Measurements from ENCODE around the gene LIPC. TPM values are rescaled to one million over a fixed set of nuclear protein-coding genes. Genes with fewer than 3 reads are reported as not detected.

LIPC gene
- total RNA-seq, 1 experiment from 2014 or later: not detected

GRCh38 chr15:58559904-58560588 is 128.3 kb downstream of the LIPC start:
- DNase-seq: no peak
- no peak overlapping the region for H3K4me3 ChIP-seq (ENCODE audit: insufficient read depth, low read depth, low read length)
- H3K27me3 ChIP-seq (ENCODE audit: control insufficient read depth, insufficient read depth, low read length): no peaks in the 10 kb centered on the region
- H3K36me3 ChIP-seq (replicated peaks; ENCODE audit: control insufficient read depth, insufficient read depth, low read length): no peaks in the 10 kb centered on the region

GRCh38 chr15:58561321-58561720 is 129.5 kb downstream of the LIPC start:
- no peaks in the 10 kb centered on the region for H3K36me3 ChIP-seq (replicated peaks; ENCODE audit: control insufficient read depth, insufficient read depth, low read length)
- no peaks in the 10 kb centered on the region for H3K27me3 ChIP-seq (ENCODE audit: control insufficient read depth, insufficient read depth, low read length)
- DNase-seq: no peak

GRCh38 chr15:58562135-58562534 is 130.3 kb downstream of the LIPC start:
- H3K27me3 ChIP-seq (ENCODE audit: control insufficient read depth, insufficient read depth, low read length): no peaks in the 10 kb centered on the region
- no peak for DNase-seq
- H3K4me3 ChIP-seq (ENCODE audit: insufficient read depth, low read depth, low read length): no peak overlapping the region
- no peaks in the 10 kb centered on the region for H3K36me3 ChIP-seq (replicated peaks; ENCODE audit: control insufficient read depth, insufficient read depth, low read length)

More at GRCh38 chr15:58561321-58561720, 129.5 kb downstream of the LIPC start:
- H3K4me3 ChIP-seq (ENCODE audit: insufficient read depth, low read depth, low read length): no peak overlapping the region

GRCh38 chr15:58564981-58565380 is 133.2 kb downstream of the LIPC start:
- H3K36me3 ChIP-seq (replicated peaks; ENCODE audit: control insufficient read depth, insufficient read depth, low read length): no peaks in the 10 kb centered on the region
- DNase-seq: no peak
- no peaks in the 10 kb centered on the region for H3K27me3 ChIP-seq (ENCODE audit: control insufficient read depth, insufficient read depth, low read length)
- H3K4me3 ChIP-seq (ENCODE audit: insufficient read depth, low read depth, low read length): no peak overlapping the region

GRCh38 chr15:58565619-58566018 is 133.8 kb downstream of the LIPC start:
- no peaks in the 10 kb centered on the region for H3K27me3 ChIP-seq (ENCODE audit: control insufficient read depth, insufficient read depth, low read length)
- H3K4me3 ChIP-seq (ENCODE audit: insufficient read depth, low read depth, low read length): no peak overlapping the region
- H3K36me3 ChIP-seq (replicated peaks; ENCODE audit: control insufficient read depth, insufficient read depth, low read length): no peaks in the 10 kb centered on the region
- DNase-seq: no peak

- no peak for DNase-seq
- no peak overlapping the region for H3K4me3 ChIP-seq (ENCODE audit: insufficient read depth, low read depth, low read length)
- no peaks in the 10 kb centered on the region for H3K36me3 ChIP-seq (replicated peaks; ENCODE audit: control insufficient read depth, insufficient read depth, low read length)
- H3K27me3 ChIP-seq (ENCODE audit: control insufficient read depth, insufficient read depth, low read length): no peaks in the 10 kb centered on the region
These were observed 134.2 kb downstream of the LIPC start for GRCh38 chr15:58566029-58566428.

GRCh38 chr15:58568157-58568571 is 136.4 kb downstream of the LIPC start:
- no peaks in the 10 kb centered on the region for H3K36me3 ChIP-seq (replicated peaks; ENCODE audit: control insufficient read depth, insufficient read depth, low read length)
- H3K27me3 ChIP-seq (ENCODE audit: control insufficient read depth, insufficient read depth, low read length): no peaks in the 10 kb centered on the region
- DNase-seq: no peak
- H3K4me3 ChIP-seq (ENCODE audit: insufficient read depth, low read depth, low read length): no peak overlapping the region

GRCh38 chr15:58569455-58569854 is 137.7 kb downstream of the LIPC start:
- Histone ChIP-seq H3K27me3 (ENCODE audit: control insufficient read depth, insufficient read depth, low read length) (no peaks in the 10 kb centered on the region), H3K36me3 (replicated peaks; ENCODE audit: control insufficient read depth, insufficient read depth, low read length) (no peaks in the 10 kb centered on the region), H3K4me3 (ENCODE audit: insufficient read depth, low read depth, low read length) (no peak overlapping the region)
- no peak for DNase-seq

- no peak overlapping the region for H3K4me3 ChIP-seq (ENCODE audit: insufficient read depth, low read depth, low read length)
- H3K27me3 ChIP-seq (ENCODE audit: control insufficient read depth, insufficient read depth, low read length): no peaks in the 10 kb centered on the region
- H3K36me3 ChIP-seq (replicated peaks; ENCODE audit: control insufficient read depth, insufficient read depth, low read length): no peaks in the 10 kb centered on the region
- no peak for DNase-seq
These were observed 139.7 kb downstream of the LIPC start for GRCh38 chr15:58571491-58571890.

- Histone ChIP-seq H3K4me3 (ENCODE audit: insufficient read depth, low read depth, low read length) (no peak overlapping the region), H3K36me3 (replicated peaks; ENCODE audit: control insufficient read depth, insufficient read depth, low read length) (no peaks in the 10 kb centered on the region), H3K27me3 (ENCODE audit: control insufficient read depth, insufficient read depth, low read length) (no peaks in the 10 kb centered on the region)
- DNase-seq: no peak
These were observed 140.7 kb downstream of the LIPC start for GRCh38 chr15:58572521-58572920.

- no peak for DNase-seq
- Histone ChIP-seq H3K36me3 (replicated peaks; ENCODE audit: control insufficient read depth, insufficient read depth, low read length) (no peaks in the 10 kb centered on the region), H3K27me3 (ENCODE audit: control insufficient read depth, insufficient read depth, low read length) (no peaks in the 10 kb centered on the region), H3K4me3 (ENCODE audit: insufficient read depth, low read depth, low read length) (no peak overlapping the region)
These were observed 141.5 kb downstream of the LIPC start for GRCh38 chr15:58573270-58573669.

- H3K36me3 ChIP-seq (replicated peaks; ENCODE audit: control insufficient read depth, insufficient read depth, low read length): no peaks in the 10 kb centered on the region
- no peak overlapping the region for H3K4me3 ChIP-seq (ENCODE audit: insufficient read depth, low read depth, low read length)
- no peaks in the 10 kb centered on the region for H3K27me3 ChIP-seq (ENCODE audit: control insufficient read depth, insufficient read depth, low read length)
- DNase-seq: no peak
These were observed 142.8 kb downstream of the LIPC start for GRCh38 chr15:58574631-58575030.

- Histone ChIP-seq H3K27me3 (ENCODE audit: control insufficient read depth, insufficient read depth, low read length) (no peaks in the 10 kb centered on the region), H3K4me3 (ENCODE audit: insufficient read depth, low read depth, low read length) (no peak overlapping the region), H3K36me3 (replicated peaks; ENCODE audit: control insufficient read depth, insufficient read depth, low read length) (no peaks in the 10 kb centered on the region)
- no peak for DNase-seq
These were observed 143.4 kb downstream of the LIPC start for GRCh38 chr15:58575045-58575786.

- Histone ChIP-seq H3K4me3 (ENCODE audit: insufficient read depth, low read depth, low read length) (no peak overlapping the region), H3K27me3 (ENCODE audit: control insufficient read depth, insufficient read depth, low read length) (no peaks in the 10 kb centered on the region), H3K36me3 (replicated peaks; ENCODE audit: control insufficient read depth, insufficient read depth, low read length) (no peaks in the 10 kb centered on the region)
- no peak for DNase-seq
These were observed 144.9 kb downstream of the LIPC start for GRCh38 chr15:58576657-58577056.

- DNase-seq: no peak
- Histone ChIP-seq H3K4me3 (ENCODE audit: insufficient read depth, low read depth, low read length) (no peak overlapping the region), H3K36me3 (replicated peaks; ENCODE audit: control insufficient read depth, insufficient read depth, low read length) (no peaks in the 10 kb centered on the region), H3K27me3 (ENCODE audit: control insufficient read depth, insufficient read depth, low read length) (no peaks in the 10 kb centered on the region)
These were observed 150.4 kb downstream of the LIPC start for GRCh38 chr15:58582160-58582559.
